HG02588 (cell line): Measurements from ENCODE around the gene LHX2.

Experiments
- ATAC-seq: cut with Tn5 transposase; IDR thresholded peaks from one replicate; pipeline ENCODE4 v1.9.1; 2021; ENCODE audit warnings: mild to moderate bottlenecking, moderate library complexity; ENCODE audit not compliant: unreplicated experiment

The LHX2 gene

GRCh38 chr9:124012368-124013301 is 1.1 kb downstream of the LHX2 start:
- ATAC-seq, result no peak

DNA sequence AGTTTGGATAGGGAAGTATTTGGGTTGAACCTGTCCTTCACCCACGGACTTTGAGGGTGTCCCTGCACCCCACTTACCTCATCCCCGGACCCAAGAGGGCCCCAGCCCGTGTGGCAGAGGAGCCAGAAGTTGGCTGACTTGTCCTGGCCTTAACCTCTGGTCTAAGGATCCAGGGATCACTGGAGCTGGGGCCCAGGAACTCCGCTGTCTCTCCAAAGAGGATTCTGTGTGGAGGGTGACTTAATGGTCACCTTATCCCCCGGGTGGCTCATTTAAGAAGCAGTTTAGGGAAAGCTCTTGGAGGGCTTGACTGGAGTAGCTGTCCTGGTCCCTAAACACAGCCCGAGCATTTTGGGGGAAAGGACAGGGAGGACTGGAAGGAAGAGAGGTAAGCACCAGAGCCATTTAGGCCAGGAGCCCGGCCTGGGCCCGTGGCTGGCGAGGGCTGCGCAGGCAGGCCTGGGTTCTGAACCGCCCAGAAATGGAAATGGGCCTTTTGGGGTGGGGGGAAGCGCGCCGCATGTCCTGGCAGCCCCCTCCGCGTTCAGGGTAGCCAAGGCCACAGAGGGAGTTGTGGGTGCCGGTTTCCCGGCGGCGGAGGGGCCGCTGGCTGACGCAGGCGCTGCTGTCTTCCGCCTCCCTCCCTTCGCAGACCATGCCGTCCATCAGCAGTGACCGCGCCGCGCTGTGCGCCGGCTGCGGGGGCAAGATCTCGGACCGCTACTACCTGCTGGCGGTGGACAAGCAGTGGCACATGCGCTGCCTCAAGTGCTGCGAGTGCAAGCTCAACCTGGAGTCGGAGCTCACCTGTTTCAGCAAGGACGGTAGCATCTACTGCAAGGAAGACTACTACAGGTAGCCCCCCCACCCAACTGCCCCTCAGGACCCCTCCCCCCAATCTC is 2.0 kb downstream of the LHX2 start:
- ATAC-seq, result no peak

GRCh38 chr9:124014211-124014955 is 2.8 kb downstream of the LHX2 start:
- ATAC-seq, result no peak

DNA sequence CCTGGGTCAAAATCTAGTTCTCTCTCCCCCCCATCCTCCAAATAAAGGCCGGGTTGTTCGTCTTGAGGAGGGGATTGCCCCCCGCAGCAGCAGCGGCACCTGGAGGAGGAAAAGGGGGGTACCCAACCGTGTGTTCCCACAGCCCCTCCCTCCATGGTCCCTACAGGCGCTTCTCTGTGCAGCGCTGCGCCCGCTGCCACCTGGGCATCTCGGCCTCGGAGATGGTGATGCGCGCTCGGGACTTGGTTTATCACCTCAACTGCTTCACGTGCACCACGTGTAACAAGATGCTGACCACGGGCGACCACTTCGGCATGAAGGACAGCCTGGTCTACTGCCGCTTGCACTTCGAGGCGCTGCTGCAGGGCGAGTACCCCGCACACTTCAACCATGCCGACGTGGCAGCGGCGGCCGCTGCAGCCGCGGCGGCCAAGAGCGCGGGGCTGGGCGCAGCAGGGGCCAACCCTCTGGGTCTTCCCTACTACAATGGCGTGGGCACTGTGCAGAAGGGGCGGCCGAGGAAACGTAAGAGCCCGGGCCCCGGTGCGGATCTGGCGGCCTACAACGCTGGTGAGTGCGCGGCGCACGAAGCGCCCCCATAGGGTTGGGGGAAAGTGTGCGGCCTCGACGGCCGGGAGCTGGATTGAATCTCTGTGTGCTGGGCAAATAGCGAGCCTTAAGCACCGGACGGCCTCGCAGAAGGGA is 3.5 kb downstream of the LHX2 start:
- ATAC-seq, result no peak

DNA sequence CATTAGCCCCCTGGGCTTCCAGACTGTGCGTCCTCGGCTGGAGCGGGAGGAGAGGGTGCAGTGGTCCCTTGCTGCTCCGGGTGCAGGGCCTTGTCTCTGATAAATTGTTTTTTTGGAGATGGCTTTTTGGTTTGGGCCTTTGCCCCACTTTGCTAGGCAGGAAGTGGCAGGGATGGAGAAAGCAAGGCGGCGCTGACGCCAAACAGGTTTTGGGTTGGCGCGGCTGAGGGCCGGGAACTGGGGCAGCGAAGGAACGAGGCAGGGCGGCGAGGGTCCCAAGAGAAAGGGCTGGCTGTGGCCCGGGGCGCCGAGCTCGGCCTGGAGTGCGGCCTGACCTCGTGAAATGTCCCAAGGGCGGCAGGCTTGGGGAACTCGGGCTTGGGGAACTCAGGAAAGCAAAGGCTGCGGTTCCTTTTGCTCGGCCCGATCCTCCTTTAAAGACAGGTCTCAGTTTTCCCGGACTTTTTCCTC is 4.1 kb downstream of the LHX2 start:
- ATAC-seq, result no peak

GRCh38 chr9:124016175-124017050 is 4.8 kb downstream of the LHX2 start:
- no peak for ATAC-seq

- no peak for ATAC-seq
Measured at GRCh38 chr9:124017051-124017928, 5.7 kb downstream of the LHX2 start.

DNA sequence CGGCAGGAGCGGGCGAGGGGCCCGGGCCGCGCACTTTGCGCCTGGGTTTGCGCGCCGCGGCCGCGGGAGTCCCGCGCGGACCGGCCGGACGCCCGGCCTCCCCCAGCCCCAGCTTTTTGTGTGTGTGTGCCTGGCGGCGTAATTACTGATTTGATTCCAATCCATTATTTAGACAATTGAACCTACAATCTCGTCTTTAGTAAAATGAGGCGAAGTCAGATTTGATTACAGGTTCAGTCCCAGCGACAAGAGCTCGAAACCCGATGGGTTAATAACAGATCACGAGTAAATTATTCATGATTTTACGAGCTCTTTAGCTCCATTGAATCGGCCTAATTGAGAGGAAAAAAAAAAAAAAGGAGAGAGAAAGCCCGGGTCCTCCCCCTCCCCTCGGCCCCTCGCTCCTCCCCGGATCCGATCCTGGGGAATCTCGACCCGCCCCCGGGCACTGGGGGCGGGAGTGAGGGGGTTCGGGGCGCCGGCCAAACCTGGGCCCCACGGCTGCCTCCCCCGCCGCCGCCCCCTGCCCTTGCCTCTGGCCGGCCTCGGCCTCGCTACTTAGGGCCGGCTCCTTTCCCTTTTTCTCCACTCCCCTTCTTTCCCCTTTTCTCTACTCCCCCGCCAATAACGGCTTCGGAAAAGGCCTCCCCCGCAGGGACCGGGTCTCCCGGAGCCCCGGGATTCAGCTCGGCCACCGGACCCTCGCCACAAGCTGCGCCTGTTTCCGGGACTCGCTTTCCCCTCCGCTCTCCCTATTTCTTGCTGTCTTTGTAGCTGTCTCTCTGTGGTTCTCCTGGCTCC is 6.6 kb downstream of the LHX2 start:
- ATAC-seq, result no peak

DNA sequence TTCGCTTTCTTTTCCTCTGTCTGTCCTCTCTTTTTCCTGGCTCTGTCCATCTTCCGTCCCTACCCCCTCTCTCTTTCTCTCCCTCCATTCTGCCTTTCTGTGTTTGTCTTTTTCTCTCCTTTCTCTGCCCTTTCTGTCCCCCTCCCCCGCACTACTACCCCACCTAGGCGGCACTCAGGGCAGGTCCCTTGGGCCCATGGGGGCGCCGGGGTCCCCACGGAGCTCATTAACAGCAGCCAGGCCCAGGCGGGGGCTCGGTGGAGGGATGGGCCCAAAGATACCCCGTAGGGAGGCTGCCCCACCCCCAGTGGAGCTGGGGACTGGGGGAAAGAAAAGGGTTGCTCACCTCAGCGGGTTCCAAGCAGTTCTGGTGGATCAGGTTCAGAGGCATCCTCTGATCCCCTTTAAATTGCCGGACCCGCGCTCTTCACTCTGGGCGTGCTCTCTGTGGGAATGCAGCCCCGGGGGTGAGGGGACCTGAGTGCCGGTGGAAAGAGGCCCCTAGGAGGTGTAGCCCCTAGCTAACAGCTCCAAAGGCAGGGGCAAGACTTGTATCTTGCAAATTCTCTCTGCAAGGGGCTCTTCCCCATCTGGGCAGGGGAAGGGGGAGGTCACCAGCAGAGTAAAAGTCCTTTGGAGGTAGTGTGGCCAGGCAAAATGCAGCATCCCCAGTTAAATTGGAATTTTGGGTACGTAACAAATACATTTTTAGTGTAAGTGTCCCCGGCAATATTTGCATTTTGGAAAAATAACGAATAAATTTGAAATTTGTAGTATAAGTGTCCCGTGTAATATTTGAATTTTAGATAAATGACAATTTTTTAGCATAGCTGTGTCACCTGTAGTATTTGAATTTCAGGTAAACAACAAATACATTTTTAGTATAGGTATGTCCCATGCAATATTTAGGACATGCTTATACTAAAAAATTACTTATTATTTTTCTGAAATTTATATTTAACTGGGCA is 7.4 kb downstream of the LHX2 start:
- no peak for ATAC-seq

DNA sequence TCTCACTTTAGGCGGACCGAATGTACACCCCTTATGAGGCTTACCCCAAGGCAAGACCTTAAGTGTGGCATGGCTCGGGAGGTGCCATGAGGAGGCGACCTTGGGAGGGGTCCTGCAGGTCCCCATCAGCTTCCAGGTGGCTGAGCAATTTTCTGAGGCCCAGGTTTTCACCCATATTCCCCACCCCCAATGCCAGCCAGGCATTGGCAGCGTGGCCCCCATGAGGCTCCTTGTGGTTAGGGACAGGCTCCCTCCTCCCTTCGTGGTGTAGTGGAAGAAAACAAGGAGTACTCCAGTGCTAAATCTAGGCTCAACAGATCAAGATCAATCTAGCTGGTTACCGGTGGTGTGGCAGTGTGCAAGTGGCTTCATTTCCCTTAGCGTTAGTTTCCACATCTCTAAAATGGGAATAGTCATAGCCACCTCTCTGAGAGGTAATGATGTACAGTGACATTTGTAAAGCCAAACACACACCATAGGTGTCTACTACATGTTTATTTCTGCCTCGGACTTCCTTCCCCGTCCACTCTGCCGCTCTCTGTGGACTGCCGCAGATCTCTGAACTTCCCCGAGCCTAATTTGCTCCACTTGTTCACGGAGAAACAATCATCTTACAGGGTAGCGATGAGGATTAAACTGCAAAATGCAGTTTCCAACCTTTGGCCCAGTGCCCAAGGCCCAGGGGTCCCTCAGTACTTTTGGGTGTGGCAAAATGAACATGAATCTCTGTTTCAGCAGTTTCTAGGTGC is 8.4 kb downstream of the LHX2 start:
- no peak for ATAC-seq

DNA sequence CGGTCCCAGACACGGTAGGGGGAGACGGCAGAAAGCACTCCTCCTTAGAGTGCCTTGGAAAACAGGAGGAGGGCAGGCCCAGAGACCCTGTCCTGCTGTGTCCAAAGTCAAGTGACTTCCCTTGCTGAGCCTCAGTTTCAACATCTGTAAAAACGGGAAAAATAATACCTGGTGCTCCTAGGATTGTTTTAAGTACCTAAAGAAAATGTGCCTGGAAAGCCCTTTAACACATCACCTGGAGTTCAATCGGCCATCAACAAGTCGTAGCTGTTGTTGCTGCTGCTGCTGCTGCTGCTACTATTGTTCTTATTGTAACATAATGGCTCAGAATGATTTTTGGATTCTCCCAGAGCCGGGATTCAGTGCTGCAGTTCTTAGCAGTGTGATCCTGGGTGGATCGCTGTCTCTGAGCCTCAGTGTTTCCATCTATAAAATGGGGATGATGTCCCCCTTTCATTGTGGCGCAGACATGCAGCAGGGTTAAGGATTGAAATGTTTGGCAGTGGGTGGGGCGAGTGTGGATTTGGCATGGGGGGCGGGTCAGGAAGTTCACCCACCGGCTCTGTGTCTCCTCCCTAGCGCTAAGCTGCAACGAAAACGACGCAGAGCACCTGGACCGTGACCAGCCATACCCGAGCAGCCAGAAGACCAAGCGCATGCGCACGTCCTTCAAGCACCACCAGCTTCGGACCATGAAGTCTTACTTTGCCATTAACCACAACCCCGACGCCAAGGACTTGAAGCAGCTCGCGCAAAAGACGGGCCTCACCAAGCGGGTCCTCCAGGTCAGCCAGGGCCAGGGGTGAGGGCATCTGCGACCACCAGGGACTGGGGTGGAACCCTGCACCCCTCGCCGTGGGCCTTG is 9.2 kb downstream of the LHX2 start:
- no peak for ATAC-seq

DNA sequence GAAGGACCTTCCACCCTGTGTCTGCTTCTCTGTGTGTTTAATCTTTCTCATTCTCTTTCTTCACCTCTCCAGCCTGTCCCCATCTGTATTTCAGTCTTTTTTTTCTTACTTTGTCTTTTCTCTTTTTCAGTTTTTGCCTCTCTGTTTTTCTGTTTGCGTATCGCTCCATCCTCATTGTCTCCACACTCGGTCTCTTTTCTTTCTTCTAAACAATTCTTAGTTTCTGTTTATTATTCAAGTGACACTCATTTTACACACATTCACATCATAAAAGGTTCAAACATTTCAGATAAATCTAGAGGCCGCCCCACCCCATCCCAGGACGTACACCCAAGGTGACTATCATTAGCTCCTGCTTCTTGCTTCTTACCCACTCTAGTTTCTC is 9.8 kb downstream of the LHX2 start:
- no peak for ATAC-seq

DNA sequence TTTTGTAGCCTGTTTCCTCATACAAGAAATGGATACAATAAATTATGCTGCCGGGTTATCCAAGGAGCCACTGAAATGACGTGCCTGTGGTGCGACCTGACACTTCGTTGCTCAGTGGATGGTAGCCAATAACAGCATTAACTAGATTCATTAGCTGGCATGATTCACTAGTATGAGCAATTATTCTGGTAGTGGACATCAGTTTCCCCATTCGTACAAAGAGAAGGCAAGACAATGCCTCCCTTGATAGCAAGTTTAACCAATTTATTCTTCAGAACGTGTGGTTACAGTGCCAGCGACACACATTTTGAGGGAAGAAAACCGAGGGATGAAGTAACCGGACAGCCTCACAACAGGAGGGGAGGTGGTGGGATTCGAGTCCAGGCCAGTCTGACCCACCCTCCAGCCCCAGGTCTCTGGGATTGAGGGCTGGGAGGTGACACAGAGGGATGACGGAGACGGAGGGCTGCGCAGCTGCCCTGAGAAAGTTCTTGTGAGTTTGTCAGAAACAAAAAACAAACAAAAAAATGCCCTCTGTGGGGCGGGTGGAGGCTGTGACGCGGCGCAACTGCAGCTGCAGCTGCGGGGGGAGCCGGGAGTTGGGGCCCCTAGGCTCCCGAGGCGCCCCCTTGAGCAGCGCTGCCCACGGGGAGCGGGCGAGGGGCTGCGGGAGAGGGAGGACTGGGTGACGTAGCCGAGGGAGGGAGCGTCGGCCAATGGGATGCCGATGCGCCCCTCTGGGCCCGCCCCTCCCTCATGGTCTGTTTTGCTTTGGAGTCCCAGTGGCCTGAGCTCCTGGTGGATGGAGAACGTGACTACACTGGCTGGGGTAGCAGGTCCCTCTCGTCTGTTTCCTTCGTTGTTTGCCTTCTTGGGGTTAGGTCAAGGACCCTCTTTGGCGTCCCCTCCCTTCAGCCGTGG is 10.9 kb downstream of the LHX2 start:
- ATAC-seq, result no peak

DNA sequence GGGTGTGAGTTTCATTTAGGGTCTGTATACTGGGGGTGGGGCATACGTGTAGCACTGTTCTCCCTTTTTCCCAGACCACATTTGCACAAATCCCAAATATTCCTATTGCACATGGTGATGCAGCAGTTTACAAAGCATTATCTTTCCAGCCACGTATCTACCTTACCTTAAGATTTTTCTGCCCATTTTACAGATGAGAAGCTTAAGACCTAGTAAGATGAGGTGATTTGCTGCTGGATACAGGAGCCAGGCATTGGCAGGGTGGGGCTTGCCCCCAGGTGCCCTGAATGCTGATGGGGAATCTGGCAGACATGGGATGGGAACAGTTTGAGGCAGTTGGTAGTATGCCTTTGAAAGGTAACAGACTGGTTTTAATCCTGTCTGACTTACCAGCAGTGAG is 12.5 kb downstream of the LHX2 start:
- ATAC-seq, result no peak
